ENCODE data around the gene LRRC8B.

- TF ChIP-seq YY1 (IDR thresholded peaks at IDR 0.05; ENCODE audit: low read depth) = no peak
- TF ChIP-seq ZBTB33 (IDR thresholded peaks at IDR 0.05; ENCODE audit: borderline replicate concordance, low read depth) = no peak
- no peak for TF ChIP-seq EZH2phosphoT487 (IDR thresholded peaks at IDR 0.05; ENCODE audit: borderline replicate concordance, low read depth)
- no peak for TF ChIP-seq IRF3 (IDR thresholded peaks at IDR 0.05; ENCODE audit: low read depth, low read length)
- no peak for TF ChIP-seq NRF1 (IDR thresholded peaks at IDR 0.05; ENCODE audit: low read depth, low read length)
- TF ChIP-seq USF1 (IDR thresholded peaks at IDR 0.05; ENCODE audit: borderline replicate concordance, low read depth) = no peak
- TF ChIP-seq REST (IDR thresholded peaks at IDR 0.05; ENCODE audit: low read depth, low read length) = no peak
- TF ChIP-seq CTCF (IDR thresholded peaks at IDR 0.05) = no peak
- TF ChIP-seq ELF1 (IDR thresholded peaks at IDR 0.05) = no peak
- no peak for TF ChIP-seq POLR2AphosphoS5 (IDR thresholded peaks at IDR 0.05; ENCODE audit: low read depth, low read length)
- no peak for TF ChIP-seq MAX (IDR thresholded peaks at IDR 0.05; ENCODE audit: low read depth)
- no peak for TF ChIP-seq RCOR1 (IDR thresholded peaks at IDR 0.05; ENCODE audit: low read length)
- no peak for TF ChIP-seq TCF12 (IDR thresholded peaks at IDR 0.05)
- TF ChIP-seq EP300 (IDR thresholded peaks at IDR 0.05; ENCODE audit: borderline replicate concordance in 1 of 2, low read depth in 1 of 2, low read length in 1 of 2) = no peak
These were observed 49.4 kb upstream of the LRRC8B start for GRCh38 chr1:89475269-89475668.
